KOPT-K1 (cell line): Measurements from ENCODE around the gene TMEM242.

ENCODE experiments used
- H3K27ac ChIP-seq: fragments of 200-600 bp; sonication (generic); 2 replicates; pipeline ENCODE4 v1.5.1; 2016; ENCODE audit warnings: antibody characterized with exemption, mild to moderate bottlenecking, low read depth, low read length; ENCODE audit not compliant: poor library complexity, severe bottlenecking
- H3K36me3 ChIP-seq: fragments of 200-600 bp; sonication (generic); 2 replicates; pipeline ENCODE4 v1.5.1; 2017; ENCODE audit warnings: antibody characterized with exemption, mild to moderate bottlenecking, low read length, moderate library complexity; ENCODE audit not compliant: insufficient read depth
- H3K9me3 ChIP-seq: fragments of 200-600 bp; sonication (generic); 2 replicates; pipeline ENCODE4 v1.5.1; 2017; ENCODE audit warnings: antibody characterized with exemption, low read length, mild to moderate bottlenecking; ENCODE audit not compliant: insufficient read depth, poor library complexity, severe bottlenecking

TMEM242 gene

DNA sequence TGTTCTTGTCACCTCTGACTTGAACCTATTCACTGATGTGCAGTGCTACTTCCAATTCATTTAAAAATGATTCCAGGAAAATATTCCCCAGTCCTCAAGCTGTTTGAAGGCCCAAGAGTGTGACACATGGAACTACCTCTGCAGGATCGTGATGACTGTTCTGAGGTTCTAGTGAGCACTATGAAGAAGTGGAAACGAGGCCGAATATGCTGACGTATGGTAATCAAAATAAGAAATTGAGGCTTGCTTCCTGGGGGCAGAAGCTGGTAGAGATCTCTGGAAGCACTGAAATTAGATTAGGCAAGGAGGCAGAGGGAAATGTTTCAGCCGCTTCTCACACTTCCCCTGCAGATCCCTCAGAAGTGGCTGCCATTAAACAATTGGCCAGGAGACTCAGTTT, 15.7 kb downstream of the TMEM242 start:
- no peaks in the 10 kb centered on the region for H3K9me3 ChIP-seq
- H3K36me3 ChIP-seq, result peaks cover 18% of the 10 kb centered on the region; the same call in 1 of the 2 replicates
- no peak overlapping the region for H3K27ac ChIP-seq

DNA sequence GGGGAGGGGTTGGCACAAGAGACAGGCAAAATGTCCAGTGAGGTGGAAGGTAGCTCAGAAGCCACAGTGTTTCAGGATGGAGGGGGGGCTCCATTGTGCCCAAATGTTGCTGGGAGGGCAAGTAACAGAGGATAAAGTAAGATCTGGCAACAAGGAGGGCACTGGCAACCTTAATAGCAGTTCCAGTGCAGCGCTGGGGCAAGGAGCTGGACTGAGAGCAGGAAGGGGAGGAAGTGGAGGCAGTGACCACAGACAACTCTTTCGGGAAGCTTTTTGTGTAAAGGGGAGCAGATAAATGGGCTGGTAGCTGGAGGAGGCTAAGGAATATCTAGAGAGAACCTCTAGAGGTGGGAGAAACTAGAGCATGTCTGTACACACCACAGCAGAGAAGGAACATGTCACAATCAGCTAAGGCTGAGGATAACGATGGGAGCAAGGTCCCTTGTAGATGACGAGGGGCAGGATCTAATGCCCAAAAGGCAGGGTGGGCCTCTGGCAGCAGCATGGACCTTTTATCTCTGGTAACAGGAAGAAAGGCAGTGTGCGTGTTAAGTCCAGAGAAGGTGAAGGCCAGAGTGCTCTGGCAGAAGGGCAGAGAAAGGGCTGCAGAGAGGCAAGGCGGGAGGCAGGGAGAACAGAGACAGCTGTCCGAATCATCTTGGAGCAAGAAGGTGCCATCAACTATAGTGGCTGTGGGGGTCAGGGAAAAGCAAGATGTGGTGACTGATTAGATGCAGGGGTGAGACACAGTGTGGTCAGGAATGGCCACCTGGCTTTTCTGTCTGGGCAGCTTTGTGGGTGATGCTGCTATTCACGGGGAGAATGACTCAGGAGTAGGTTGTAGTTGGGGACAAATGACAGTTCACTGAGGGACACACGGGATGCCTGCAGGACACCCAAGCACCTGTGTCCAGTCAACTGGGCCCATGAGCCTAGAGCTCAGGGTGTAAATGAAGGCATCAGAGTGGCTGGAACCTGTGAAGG, 17.4 kb downstream of the TMEM242 start:
- peaks cover 10% of the 10 kb centered on the region; the same call in 1 of the 2 replicates for H3K36me3 ChIP-seq
- no peak overlapping the region for H3K27ac ChIP-seq
- no peaks in the 10 kb centered on the region for H3K9me3 ChIP-seq

DNA sequence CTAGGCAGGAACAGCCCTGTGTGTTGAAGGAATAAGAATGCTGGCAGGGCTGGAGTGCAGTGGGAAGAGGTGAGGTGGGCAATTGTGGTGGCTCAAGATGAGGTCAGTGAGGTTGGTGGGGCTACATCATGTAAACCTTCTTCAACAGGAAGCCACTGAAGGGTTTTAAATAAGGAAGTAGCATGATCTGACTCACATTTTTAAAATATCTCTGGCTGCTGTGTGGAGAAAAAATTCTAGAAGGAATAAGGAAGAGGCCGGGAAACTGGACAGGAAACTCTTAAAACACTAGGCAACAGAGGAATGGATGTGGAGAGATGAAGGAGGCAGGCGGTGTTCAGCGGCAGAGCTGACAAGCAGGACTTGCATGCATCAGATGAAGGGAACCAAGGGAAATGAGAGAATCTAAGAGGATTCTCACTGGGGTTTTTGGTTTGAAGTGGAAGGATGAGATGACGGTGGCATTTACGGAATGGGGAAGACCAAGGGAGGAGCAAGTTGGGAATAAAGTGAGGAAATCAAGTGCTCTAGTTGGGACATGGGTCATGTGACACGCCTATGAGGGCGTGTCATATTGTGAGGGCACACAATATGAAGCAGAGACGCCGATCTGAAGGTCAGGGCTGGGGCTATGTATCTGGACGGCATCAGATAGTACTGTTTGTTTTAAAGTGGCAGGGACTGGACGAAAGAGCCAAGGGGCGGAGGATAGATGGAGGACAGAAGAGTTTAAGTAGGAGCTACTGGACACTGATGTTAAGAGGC, 18.2 kb downstream of the TMEM242 start:
- Histone ChIP-seq H3K36me3 (0 out of 2 replicates have a peak, but pooled peaks cover 4% of the 10 kb centered on the region), H3K27ac (no peak overlapping the region), H3K9me3 (no peaks in the 10 kb centered on the region)

DNA sequence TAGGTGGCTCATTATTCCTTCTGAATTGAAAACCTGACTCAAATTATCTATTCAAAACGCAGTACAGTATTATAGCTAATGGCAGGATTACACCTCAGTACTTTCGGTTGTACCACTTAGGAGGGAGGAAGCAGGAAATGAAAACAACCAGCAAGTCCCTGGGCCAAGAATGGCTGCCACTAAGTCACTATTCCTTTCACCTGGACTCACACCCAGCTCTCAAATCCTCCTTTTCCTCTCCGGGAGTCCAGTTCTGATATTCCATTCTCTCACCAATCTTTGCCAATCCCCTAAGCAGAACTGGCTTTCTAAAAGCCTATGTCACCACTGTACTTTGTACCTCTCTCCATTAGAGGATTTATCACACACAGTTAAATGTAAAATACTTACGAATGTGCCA, 20.6 kb downstream of the TMEM242 start:
- Histone ChIP-seq H3K36me3 (0 out of 2 replicates have a peak, but pooled peaks cover 7% of the 10 kb centered on the region), H3K27ac (no peak overlapping the region), H3K9me3 (no peaks in the 10 kb centered on the region)

DNA sequence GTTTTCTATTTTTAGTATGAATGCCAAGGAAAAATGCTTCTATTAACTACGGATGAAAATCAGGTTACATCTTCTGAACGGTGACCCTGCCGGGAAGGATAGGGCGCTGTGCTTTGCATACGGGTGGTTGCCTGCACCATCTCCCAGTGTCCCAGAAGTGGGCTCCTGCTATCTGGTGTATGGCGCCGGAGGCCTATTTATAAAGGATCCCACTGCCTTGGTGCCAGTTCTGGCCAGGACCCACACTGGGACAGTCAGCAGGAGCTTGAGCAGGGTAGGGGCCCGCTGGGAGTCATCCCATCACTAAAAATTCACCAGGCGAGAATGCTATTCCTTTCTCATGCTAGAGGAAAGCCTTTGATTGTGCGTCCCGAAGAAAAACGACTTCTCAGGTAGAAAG, 22.9 kb downstream of the TMEM242 start:
- H3K36me3 ChIP-seq, result 0 out of 2 replicates have a peak, but pooled peaks cover 3% of the 10 kb centered on the region
- H3K9me3 ChIP-seq, result no peaks in the 10 kb centered on the region
- no peak overlapping the region for H3K27ac ChIP-seq

DNA sequence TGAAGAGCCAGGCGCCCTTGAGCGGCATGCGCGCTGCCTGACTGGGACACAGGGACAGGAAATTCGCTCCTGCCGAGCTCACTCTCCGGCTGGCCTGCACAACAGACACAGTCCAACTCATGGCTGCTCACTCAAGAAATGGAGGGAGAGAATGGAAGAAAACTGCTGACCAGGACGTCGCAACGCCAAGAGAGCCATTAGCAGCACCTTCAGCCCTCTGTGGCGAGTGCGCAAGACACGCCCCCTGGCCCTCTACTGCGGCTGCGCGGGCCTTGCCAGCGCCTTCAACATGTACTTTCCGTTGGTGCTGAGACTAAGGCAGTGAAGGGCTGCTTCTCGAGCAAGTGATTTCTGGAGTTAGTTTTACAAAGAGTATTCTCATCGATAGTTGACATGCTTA, 23.3 kb downstream of the TMEM242 start:
- Histone ChIP-seq H3K27ac (no peak overlapping the region), H3K36me3 (0 out of 2 replicates have a peak, but pooled peaks cover 3% of the 10 kb centered on the region), H3K9me3 (no peaks in the 10 kb centered on the region)

DNA sequence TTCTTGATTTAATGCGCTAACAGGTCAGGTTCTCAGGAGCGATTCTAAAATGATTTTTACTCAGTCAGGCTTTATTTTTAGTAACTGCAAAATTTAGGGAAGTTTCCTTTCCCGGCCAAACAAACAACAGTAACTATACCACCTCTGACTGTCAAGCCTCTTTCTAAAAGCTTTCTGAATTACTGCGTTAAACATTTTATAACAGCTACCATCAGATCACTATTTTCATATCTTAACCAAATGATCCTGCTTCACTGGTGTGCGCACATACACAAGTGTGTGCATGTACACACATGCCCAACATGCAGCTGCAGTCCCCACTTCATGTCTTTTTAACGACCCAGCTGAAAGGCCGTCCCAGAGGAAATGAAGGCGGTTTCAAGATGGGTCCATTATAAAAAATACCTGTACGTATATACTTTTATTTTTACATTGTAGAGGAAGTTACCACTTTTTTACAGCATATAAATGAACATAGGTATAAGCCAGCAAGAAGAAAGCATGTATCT, 25.0 kb downstream of the TMEM242 start:
- H3K36me3 ChIP-seq, result 0 out of 2 replicates have a peak, but pooled peaks cover 3% of the 10 kb centered on the region
- H3K27ac ChIP-seq, result no peak overlapping the region
- H3K9me3 ChIP-seq, result no peaks in the 10 kb centered on the region

DNA sequence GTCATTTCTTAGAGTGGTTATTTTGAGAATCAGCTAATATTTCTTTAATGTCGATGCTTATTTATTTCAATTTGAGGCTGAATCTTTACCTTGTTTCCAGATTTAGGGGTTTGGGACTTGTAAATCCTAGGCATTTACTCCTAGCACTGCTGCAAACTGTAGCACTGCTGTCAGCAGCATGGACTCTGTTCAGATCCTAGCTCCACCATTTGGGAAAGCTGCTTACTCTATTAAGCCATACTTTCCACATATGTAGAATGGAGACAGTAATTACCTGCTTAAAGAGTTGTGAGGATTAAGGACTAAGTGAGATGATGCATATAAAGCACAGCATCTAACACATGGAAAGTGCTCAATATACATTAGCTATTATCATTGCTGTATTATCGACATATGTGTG, 28.7 kb downstream of the TMEM242 start:
- peaks cover 25% of the 10 kb centered on the region for H3K36me3 ChIP-seq
- no peak overlapping the region for H3K27ac ChIP-seq
- no peaks in the 10 kb centered on the region for H3K9me3 ChIP-seq

DNA sequence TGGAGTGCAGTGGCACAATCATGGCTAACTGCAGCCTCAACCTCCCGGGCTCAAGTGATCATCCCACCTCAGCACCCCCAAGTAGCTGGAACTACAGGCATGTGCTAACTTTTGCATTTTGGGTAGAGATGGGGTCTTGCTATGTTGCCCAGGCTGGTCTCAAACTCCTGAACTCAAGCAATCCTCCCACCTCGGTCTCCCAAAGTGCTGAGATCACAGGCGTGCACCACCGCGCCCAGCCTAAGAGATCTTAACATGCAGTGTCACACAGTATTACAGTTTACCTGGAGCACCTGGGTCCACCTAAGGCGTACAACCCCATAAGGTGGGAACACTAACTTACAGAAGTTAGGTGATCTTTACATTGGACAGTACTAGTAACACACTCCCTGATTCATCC, 29.5 kb downstream of the TMEM242 start:
- H3K9me3 ChIP-seq, result no peaks in the 10 kb centered on the region
- H3K36me3 ChIP-seq, result peaks cover 27% of the 10 kb centered on the region
- H3K27ac ChIP-seq, result no peak overlapping the region

DNA sequence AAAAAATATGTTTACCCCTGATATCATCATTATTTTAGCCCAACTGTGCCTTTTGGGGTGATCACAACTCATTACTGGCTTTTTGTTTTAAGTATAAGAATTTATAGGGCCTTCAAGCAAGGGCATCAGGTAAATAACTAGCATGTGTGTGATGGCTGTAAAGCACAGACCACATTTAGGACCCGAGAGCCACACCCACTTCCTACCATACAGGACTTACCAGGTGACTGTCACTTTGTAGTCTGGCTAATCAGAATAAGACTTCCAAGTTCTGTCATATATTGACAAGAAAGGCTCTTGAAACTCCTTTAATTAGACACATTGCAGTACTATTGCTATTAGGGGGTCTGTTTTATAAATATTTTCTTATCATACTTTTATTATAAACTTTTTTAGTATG, 31.1 kb downstream of the TMEM242 start:
- Histone ChIP-seq H3K36me3 (peaks cover 27% of the 10 kb centered on the region), H3K27ac (no peak overlapping the region), H3K9me3 (no peaks in the 10 kb centered on the region)

DNA sequence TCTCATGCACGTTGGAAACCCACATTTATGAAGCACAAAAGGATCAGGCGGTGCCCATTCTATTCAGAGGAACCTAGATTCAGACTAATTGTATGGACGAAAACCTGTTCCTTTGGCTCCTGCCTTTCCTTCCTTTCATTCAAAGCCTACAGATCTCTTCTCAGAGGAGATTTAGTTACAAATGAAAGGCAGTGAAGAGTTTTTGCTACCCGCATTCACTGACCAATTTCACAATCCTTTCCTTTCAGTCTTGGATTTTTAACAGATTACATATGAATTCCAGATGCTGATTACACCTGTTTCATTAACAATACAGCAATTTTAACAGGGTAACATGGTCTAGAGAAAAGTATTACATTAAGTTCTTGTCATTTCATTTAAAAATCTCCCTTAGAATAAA, 32.0 kb downstream of the TMEM242 start:
- Histone ChIP-seq H3K27ac (no peak overlapping the region), H3K9me3 (no peaks in the 10 kb centered on the region), H3K36me3 (peaks cover 27% of the 10 kb centered on the region)

DNA sequence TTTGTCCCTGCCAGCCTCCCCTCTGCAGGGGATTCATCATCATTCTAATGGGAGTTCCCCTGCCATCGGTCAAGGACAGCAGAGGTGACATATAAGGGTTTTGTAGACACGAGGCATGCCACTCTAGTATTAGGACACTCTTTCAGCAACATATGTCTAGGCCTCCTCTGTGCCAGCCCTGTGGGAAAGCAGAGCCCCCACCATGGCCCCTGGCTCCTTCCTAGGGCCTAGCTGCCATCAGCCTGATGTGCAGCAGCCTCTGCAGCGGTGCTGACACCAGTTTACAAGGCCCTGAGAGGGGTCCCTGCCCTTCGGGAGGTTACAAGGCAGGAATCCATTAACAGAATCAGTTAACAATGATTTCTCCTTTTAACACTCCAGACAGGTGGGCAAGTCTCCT, 32.5 kb downstream of the TMEM242 start:
- Histone ChIP-seq H3K27ac (no peak overlapping the region), H3K9me3 (no peaks in the 10 kb centered on the region), H3K36me3 (peaks cover 27% of the 10 kb centered on the region)

DNA sequence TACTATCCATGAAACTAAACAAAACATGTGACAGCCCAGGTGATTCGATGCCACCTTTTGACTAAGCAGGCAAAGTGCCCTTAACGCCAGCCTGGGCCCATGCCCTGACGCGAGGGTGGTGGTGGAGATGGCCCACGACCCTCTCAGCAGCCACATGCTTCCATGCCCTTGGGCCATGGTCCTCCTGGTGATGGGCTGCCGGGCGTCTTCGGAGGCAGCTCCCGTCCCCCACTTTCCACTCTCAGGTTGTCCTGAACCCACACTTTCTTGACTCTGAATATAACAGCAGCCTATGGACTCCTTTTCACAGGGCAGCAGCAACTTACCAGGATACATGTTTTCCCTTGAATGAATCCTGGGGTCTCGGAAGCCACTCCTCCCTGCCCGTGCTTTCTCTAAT, 33.6 kb downstream of the TMEM242 start:
- no peaks in the 10 kb centered on the region for H3K9me3 ChIP-seq
- H3K36me3 ChIP-seq, result peaks cover 27% of the 10 kb centered on the region

DNA sequence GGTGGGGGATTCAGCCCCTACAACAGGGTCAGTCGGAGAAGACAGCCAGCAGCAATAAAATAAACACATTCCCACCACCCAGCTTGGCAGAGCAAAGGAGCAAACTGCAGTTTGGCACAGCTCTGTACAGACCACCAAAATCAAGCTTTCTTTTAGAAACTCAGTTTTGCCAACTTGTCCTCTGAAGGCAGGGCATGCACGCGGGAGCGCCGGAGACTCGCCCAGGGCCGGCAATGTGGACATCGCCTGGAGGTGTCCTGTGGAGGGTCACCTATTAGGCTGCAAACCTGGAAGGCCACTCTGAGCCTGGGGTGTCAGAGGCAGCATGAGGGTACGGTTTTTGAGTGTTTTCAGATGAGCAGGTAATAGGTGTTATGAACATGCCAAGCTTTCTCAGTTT, 34.7 kb downstream of the TMEM242 start:
- Histone ChIP-seq H3K9me3 (no peaks in the 10 kb centered on the region), H3K27ac (no peak overlapping the region), H3K36me3 (peaks cover 27% of the 10 kb centered on the region)

More for the DNA sequence above, 33.6 kb downstream of the TMEM242 start:
- no peak overlapping the region for H3K27ac ChIP-seq

DNA sequence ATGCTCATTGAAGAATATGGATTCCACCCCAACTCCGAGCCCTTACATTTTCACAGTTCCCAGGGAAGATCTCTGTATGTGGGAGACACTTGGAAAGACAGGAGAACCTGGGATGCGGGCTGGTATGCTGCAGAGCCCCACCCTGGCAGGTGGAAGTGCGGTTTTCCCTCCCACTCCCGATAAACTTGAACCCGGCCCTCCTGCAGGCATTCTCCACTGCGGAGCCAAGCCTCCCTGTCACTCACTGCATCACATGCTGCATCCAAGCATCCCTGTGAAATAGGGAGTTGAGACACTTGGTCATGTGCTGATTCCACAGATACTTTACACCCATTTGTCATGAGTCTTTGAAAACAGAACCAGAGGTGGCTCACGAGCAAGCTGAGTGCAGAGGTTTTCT, 35.4 kb downstream of the TMEM242 start:
- H3K9me3 ChIP-seq, result no peaks in the 10 kb centered on the region
- H3K36me3 ChIP-seq, result peaks cover 27% of the 10 kb centered on the region
- no peak overlapping the region for H3K27ac ChIP-seq
